Lung microvascular endothelial cell (primary cell): Measurements from ENCODE around the gene UBE2U. TPM values are rescaled to one million over a fixed set of nuclear protein-coding genes. Genes with fewer than 3 reads are reported as not detected.

Experiments used
- DNase-seq, 2 donors: peaks; one replicate each; pipeline versions ENCODE4 v3.0.0 to v3.0.0-alpha.2; 2010; ENCODE audit warnings: low read depth in 2 of 2
- total RNA-seq: library from RNA; depleted of rRNA; stranded (reverse); fragments of >200 nt; gene quantifications from 2 replicates; pipeline ENCODE4 v1.2.1, GENCODE V29; 2014

The UBE2U gene, protein sequence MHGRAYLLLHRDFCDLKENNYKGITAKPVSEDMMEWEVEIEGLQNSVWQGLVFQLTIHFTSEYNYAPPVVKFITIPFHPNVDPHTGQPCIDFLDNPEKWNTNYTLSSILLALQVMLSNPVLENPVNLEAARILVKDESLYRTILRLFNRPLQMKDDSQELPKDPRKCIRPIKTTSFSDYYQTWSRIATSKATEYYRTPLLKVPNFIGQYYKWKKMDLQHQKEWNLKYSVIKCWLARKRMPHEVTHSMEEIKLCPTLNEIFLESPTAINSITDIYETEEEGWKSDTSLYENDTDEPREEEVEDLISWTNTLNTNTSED
- 0.20 TPM in 1 of 2 replicates, not detected in the other for total RNA-seq

DNA sequence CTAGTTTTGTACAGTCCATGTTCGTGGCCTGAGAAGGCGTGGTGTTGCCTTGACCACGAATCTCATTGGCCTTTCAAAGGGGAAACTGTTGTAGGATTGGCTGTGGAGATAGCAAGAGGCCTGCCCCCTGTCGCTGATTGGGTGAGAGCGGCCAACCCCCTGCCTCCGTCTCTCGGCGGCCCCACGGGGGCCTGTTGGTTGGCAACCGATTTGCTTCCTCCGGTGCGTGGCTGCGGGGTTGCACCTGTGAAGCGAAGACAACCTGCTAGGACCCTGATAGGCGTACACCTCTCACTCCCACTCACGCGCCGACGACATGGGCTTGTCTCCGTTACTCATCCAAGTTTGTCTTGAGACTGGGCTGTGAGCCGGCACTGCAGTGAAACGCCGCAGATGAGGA, at the start of gene UBE2U:
Gene UBE2U, plus strand, starts transcription at position 204 of the 400 bp plus-strand sequence. CDS start 428 bp downstream, outside the sequence.
- DNase-seq: no peak

DNA sequence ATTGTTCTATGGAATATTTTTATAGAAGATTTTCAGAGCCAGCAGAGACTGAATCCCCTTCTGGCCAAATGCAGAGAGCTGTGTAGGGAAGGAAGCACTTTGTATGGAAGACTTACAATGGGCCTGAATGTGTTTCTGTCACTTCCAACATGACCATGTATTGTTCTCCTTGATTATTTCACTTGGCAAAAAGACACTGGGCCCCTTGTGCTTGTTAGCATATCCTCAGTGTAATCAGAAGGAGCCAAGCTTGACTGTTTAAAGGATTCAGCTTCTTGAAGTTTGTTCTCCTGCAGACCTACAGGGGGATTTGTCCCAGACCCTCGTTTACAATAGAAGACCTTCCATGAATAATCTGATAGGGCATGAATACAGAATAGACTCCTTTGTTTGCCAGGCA, 48.1 kb upstream of the UBE2U start:
- DNase-seq: peak in 1 of 2 donors; percentile 11

DNA sequence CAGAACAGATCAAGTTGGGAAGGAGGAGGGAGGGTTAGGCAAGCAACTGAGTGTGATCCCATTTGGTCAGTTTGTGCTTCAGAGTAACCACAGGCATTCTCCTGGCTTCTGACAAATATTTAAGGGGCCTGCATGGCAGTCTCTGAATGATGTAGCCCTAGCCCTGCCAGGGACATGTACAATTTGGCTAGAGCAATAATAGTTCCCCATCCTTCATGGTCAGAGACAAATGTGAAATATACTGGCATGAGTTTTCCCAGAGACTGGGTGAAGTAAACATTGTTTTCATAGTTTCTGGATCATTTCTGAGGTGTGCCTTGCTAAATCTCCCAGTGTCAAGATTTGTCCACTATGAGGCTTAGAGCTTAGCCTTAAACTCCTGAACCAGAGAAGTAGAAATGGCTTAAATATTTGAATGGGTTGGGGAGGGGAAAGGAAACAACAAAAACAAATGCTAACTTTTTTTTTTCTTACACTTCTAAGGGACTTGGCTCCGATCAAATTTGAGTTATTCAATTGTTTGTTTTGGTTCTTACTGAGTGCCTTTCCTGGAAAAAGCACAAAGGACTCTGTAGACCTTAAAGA, 42.0 kb upstream of the UBE2U start:
- DNase-seq: no peak

DNA sequence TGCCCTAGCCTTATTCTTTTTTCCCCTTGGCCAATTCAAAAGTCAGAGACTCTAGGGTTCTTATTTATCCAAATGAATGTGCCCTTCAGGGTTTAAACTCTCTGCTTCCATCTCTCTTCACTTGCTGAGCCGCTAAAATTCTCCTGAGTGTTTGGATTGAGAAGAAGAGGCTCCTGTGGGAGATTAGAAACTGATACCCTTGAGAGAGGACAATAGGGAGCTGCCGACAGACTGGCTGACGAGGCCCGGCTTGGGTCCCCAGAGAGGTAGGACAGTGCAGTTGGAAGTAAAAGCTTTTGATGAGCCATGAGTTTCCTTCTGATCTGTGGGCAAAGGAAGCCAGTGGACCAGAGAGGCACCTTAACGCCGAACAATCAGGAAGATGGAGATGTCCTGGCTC, 41.3 kb upstream of the UBE2U start:
- no peak for DNase-seq

DNA sequence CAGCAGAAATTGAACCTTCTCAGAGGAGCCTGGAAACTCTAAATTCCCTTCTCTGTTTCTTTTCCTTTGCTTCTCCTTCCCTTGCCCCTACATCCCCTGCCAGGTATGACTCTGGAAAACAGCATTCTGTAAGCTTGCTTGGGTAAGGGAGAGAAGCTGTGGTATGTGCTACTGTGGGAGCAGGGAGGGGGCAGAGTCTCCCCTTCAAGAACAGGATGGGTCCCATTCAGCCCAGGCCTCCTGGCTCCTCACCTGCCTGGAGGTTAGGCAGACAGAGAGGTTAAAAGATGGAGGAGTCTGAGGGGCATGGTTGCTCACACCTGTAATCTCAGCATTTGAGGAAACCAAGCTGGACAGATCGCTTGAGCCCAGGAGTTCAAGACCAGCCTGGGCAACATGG, 40.6 kb upstream of the UBE2U start:
- DNase-seq: no peak

DNA sequence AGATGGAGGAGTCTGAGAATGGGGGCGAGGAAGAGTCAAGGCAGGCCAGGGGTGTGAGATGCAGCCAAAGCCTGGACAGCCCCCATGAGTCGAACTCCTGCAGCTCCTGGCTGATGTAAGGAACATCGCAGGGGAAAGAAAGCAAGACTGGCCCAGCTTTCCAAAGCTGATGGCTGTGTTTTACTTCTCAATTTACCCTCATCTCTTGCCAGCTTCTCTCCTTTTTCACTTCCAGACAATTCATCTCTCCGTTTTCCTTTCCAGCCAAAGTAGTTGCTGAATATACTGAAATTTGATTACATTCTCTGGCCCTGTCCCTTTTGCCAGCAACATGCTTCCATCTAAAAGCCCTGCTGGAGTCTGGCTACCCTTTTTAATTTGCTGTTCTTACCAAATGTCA, 40.0 kb upstream of the UBE2U start:
- DNase-seq: no peak

DNA sequence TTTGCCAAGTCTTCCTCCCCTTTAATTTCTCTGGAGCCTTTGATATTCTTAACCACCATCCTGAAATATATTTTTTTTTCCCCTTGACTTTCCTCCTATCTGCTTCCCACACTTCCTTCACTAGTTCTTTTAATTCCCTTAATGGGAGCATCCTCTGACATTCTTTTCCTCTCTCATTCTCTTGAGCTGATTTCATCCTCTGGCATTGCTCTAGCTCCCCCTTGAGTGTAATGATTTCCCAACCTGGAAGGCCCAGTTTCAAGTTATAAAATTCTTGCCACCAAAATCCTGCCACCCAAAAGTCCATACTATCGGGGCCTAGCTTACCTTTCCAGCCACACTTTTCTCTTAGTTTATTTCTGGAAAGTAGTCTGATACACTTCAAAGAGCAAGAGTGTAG, 39.5 kb upstream of the UBE2U start:
- peak in 1 of 2 donors; percentile 15 for DNase-seq

DNA sequence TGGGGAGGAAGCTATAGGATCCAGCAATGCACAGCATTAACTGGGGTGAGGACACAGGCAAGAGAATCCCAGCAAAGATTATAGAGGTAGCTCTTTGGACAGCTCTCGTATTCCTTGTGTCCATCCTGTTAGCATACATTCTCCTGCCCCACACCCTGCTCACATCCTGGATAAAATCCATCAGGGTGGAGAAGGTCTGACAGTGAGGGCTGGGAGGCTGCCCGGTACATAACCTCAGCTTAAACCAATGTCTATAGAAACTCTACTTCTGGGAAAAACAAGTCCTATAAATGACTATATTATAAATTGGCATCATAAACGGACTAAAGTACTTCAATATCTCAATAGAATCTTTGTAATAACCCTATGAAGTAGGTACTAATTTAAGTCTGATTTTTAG, 36.8 kb upstream of the UBE2U start:
- no peak for DNase-seq

DNA sequence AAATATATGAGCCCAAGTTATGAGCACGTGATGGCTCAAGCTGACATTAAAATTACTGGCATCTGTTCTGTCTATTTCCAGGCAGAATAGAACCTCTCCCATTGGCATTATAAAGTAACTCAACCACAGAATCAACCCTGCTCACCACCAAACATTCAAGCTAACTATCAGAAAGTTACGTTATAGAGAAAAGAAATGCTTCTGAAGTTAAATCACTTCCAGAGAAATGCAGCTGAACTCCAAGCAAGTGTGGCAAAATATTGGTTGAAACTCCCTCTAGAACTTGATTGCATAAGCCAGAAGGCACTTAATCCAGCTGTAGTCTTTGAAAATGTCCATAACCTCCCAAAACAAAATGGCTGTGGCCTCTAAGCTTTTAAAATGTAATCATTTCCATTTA, 36.2 kb upstream of the UBE2U start:
- DNase-seq: no peak

DNA sequence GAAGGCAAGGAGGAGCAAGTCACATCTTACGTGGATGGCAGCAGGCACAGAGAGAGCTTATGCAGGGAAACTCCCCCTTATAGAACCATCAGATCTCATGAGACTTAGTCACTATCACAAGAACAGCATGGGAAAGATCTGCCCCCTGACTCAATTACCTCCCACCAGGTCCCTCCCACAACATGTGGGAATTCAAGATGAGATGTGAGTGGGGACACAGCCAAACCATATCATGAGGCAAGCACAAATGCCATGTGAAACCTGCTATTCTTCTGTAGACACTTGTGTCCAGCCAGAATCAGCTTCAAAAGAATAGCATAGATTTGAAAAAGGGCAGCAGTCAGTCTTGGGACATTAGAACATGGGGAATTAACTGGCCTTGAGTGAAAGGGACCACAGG, 32.2 kb upstream of the UBE2U start:
- DNase-seq: no peak

DNA sequence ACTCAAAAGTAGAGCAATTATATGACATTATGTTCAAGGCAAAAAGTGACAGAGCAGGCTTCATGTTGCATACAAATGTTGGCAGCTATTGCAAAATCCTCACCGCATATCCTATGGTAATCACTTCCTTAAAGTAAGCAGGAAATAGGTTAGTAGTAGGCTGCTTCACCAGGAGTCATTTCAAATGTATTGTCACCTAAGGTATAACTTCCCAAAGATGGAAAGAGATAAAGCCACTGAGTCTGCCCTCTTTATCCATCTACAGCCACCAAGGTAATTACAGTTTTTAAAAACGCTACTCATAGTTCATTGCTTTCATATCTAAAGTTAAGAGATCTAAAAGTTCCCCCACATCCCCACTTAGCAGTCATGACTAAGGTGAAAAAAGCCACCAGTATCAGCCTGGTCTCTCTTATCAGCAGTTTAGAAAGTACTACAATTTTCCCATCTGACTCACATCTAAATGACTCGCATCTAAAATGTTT, 31.6 kb upstream of the UBE2U start:
- peak; percentile 15 to 41 for DNase-seq

DNA sequence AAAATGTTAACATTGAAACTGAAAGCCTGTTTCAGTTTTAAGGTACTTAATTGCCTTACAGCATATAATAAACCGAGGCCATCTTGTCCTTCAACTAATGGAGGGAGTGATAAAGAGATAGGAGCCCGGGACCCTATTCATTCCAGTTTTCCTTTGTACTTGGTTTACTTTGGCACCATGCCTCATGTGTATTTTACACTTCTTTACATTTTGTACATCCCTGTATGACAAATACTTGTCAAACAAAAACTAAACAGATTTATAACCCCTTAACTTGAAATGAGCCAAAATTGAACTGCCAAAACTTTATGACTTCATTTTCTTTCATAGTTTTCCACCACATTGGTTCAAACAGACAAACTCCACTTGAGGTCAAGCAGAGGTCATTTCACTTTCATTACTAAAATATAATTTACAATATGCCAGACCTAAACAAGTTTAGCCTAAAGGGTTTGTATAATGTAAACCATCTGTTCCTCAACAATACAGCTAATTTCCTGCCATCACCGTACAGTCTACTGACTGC, 30.9 kb upstream of the UBE2U start:
- peak; percentile 9 to 23 for DNase-seq

DNA sequence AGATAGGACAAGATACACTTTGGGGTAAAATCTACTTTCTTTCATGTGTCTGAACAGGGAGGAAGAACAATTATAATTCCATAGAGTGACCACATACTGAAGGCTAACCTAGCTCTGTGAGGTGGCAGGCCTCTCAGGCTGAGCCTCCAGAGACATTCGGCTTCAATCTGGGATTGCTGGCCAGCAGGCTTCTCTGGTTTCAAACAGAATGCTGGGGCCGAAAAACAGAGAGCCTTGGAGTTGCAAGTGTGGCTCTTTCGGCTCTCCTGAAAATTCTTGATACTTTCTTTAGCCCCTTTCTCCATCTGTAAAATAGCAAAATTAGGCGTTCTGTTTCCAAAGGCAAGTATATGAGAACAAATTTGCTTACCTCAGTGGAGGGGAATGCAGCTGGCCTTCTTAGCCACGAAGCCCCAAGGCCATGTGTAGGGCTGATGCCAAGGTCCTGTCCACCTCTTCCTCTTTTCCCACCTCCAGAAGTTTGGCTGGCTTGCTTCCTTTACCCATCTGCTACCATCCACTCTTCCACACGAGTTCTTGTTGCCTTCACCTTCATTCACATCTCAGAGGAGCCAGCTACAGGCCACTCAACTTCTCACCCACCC, 30.0 kb upstream of the UBE2U start:
- no peak for DNase-seq

DNA sequence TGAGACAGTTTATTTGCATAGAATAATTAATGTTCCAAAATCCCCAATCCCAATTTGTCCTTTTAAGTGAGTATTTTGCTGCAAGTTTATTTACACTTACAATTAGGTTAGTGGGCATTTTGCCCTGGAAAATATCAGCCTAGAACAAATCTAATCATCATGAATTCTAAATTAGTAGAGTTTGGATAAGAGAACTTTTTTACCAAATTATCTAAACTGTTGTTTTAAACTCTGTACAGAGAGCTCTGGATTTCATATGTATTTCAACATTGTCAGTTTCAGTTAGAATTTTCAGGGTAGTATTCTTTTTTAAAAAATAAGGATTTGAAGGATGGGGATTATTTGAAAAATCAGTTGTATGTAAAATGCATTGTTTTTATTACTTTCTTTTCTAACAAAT, 27.8 kb upstream of the UBE2U start:
- no peak for DNase-seq

DNA sequence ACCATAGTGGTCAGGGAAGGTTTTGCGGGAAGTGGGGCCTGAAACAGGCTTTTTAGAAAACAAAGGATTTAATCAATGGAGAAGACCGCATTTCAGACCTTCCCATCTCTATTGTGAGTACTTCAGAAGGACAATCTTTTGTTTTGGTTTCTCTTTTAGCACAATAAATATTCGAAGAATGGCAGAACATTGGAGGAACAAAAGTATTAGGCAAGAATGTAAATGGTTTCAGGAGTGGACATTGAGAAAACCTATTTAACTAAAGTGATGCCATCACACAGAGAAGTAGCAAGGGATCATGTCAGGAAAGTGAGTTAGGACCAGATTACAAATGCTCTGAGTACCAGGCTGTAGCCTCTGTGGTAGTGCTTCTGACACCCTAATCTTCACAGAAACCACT, 26.8 kb upstream of the UBE2U start:
- no peak for DNase-seq

DNA sequence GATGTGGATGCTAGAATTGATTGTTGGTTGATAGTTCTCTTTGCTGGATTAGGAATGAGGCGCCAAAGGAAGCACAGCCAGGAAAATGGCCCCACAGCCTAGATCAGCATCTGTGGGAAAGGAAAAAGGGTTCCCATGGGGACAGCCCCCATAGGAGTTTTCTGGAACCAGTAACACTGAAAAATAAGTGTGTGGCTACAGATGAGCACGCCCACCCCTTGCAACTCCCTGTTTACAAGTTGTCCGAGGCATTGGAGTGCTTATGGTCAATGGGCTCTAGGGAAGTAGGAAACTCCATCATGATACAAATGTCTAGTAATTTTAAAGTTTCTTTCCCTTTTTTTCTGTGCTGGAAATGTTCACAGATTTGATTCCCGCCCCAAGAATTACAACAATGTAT, 23.8 kb upstream of the UBE2U start:
- no peak for DNase-seq

DNA sequence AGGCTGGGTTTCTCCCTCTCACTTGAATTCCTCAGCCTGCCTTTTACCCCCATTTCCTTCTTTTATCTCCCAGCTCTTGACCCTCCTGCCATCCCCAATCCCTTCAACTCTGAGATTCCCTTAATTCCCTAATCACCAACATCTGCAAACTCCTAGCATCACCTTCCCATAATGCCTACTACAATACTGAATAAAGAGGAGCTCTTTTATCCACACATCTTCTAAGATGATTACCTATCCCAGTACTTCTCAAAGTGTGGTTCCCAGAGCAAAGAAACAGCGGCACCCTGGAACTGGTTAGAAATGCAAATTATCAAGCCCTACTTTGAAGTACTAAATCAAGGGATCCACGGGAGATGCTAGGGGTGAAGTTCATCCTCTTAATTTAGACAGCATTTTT, 21.2 kb upstream of the UBE2U start:
- no peak for DNase-seq

DNA sequence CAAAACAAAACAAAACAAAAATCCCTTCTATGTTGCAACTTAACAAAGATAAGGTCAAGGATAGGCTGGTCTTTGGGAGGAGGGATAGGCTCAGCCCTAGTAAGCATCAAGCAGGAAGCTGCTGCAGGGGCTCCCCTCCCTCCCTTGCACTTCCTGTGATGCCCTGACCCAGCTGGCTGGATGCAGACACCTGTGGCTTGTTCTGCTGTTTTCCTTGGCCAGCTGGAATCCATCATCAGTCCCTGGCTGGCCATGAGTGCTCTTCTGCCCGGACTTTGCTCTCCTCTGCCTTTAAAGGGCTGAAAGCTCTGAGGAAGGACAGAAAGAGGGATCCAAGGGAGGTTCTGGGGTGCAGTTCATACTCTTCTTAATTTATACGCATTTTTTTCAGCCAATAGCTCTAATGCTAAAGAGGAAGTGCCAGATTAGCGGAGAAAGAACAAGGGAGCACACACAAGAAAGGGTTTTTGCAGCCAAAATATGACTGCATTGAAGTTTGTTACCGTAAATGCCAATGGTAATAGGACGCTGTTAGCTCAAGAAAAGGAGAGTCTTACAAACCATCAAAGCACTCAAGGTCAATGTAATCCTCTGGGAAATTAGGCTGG, 19.9 kb upstream of the UBE2U start:
- DNase-seq: no peak

DNA sequence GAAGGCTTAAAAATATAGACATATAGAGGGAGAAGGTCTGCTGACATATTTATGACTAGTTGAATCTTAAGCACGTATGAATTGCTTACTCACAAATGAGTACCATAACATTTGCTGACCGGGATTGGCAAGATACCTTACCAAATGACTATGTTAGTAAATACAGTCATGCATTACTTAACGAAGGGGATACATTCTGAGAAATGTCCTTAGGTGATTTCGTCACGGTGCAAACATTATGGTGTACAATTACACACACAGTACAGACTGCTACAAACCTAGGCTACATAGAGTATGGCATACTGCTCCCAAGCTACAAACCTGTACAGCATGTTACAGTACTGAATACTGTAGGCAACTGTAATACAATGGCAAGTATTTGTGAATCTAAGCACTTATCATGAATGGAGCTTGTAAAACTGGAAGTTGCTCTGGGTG, 19.4 kb upstream of the UBE2U start:
- DNase-seq: no peak

DNA sequence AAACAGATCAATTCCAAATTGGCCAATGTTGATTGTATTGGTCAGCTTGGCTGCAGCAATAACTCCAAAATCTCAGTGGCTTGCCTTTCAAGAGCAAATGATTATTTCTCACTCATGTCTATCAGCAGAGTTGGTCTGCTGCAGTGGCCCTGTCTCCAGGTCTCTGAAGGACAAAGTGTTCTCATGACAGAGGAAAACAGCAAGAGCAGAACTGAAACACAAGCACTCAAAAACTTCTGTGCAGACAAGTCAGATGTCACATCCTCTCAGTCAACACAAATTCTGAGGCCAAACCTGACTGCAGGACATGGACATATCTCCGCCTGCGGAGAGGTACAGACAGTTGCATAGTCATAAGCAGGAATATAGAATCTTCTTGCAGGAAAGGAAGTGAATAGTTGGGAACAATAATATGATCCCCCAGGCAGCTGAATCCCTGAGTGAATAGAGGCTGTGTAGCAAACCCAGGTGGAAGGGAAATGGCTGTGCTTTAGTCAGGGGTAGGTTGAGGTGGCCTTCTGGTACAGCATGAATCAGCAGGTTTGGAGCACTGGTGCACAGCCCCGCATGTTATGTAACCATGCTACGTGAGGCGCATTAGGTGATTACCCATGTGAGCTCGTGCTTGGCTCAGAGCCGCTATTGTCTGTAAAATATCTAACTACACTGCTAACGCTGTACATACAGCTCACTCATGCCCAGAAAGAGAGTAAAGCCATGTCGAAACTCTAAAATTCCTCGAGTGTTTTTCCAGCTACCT, 17.1 kb upstream of the UBE2U start:
- peak in 1 of 2 donors; percentile 84 for DNase-seq

DNA sequence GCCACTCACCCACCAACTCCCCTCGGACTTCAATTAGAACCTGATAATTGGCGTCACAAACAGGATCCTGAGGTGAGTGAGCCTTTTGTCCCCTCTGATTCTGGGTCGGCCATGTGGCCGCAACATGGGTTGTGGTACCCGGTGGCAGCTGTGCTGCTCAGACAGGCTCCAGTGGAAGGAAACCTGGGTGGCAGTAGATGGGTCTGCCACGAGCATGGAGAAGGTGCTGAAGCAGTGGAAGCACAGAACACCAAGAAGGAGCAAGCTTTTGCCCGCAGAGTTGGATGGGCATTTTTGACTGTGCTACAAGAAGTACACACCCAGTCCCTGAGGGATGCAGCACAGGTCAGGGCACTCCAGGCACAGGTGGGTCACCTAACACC, 16.5 kb upstream of the UBE2U start:
- no peak for DNase-seq
